K562 (cell line): Measurements from ENCODE around the gene RASSF10. TPM values are rescaled to one million over a fixed set of nuclear protein-coding genes. Genes with fewer than 3 reads are reported as not detected.
A peak's percentile ranks its signal among the peaks of the same experiment; 100 is the strongest.

Experiments used
- ATAC-seq: fragments of 200-7000 bp; cut with Tn5 transposase; 3 replicates; pipeline ENCODE4 v1.9.1; 2020; ENCODE audit warnings: moderate library complexity
- BruUV-seq: library from RNA; stranded (reverse); fragments of 400-500 nt; replicated peaks from 2 replicates; lab custom pipeline; 2021; lab: Mats Ljungman, UMichigan
- CTCF ChIA-PET: fragments of 300-600 bp; formaldehyde crosslinking; extraction: SDS; loops from one replicate; lab custom pipeline; 2021; ENCODE audit warnings: low intra/inter-chr PET ratio; lab: Yijun Ruan, JAX
- POLR2A ChIA-PET: fragments of 300-600, 350-650 bp; sonication (Branson Sonifier 250); formaldehyde crosslinking; extraction: SDS; loops from one replicate; lab custom pipeline; 2021; ENCODE audit warnings: antibody characterized with exemption, inconsistent platforms; lab: Yijun Ruan, JAX
- DNase-seq, 4 experiments: peaks; one replicate each; pipeline versions ENCODE4 v3.0.0 to v3.0.0-alpha.2; 2011 to 2018; ENCODE audit warnings: low spot score in 3 of 4, mixed read lengths in 3 of 4; ENCODE audit errors: extremely low read depth in 1 of 4
- FAIRE-seq: peaks from 2 replicates; lab custom pipeline; 2011; peaks lifted over from hg19 to GRCh38; lab: Jason Lieb, UNC
- H2AFZ ChIP-seq: 2 replicates; pipeline ENCODE4 v1.6.0; 2011; ENCODE audit warnings: low read depth, low read length, control low read depth, inconsistent platforms
- H3K27ac ChIP-seq: fragments of 200-600 bp; 3 replicates; pipeline ENCODE4 v1.8.0; 2011; ENCODE audit warnings: low read depth, mild to moderate bottlenecking, control low read depth, inconsistent platforms, low read length, moderate library complexity, mixed read lengths; ENCODE audit errors: extremely low read depth
- H3K27me3 ChIP-seq, 2 experiments: fragments of 300-600 bp in 1 of 2; 2 replicates in 1 of 2; 3 replicates in 1 of 2; pipeline versions ENCODE4 v1.6.0 to v1.8.0; 2011; ENCODE audit warnings: inconsistent platforms in 2 of 2, low read length in 2 of 2, mild to moderate bottlenecking in 1 of 2, mixed read lengths in 1 of 2, moderate library complexity in 1 of 2; ENCODE audit not compliant: control insufficient read depth in 2 of 2, insufficient read depth in 2 of 2
- H3K36me3 ChIP-seq: fragments of 300-600 bp; 3 replicates; pipeline ENCODE4 v1.8.0; 2011; ENCODE audit warnings: mild to moderate bottlenecking, low read length, inconsistent platforms; ENCODE audit not compliant: control insufficient read depth, insufficient read depth
- H3K4me1 ChIP-seq, 2 experiments: fragments of 200-600 bp in 1 of 2; replicated peaks in 1 of 2; 2 replicates in 1 of 2; 3 replicates in 1 of 2; pipeline versions ENCODE4 v1.5.1 to v1.8.0; 2011; ENCODE audit warnings: inconsistent platforms in 2 of 2, low read length in 2 of 2, mild to moderate bottlenecking in 1 of 2, mixed read lengths in 1 of 2, moderate library complexity in 1 of 2; ENCODE audit not compliant: control insufficient read depth in 2 of 2, insufficient read depth in 2 of 2
- H3K4me2 ChIP-seq: 2 replicates; pipeline ENCODE4 v1.6.1; 2011; ENCODE audit warnings: low read length, control low read depth, inconsistent platforms, mixed read lengths; ENCODE audit not compliant: insufficient read depth
- H3K4me3 ChIP-seq: fragments of 200-600 bp; sonication (generic), shearing (Covaris generic); 2 replicates; pipeline ENCODE4 v1.5.1; 2016; ENCODE audit warnings: control low read depth, inconsistent platforms
- H3K79me2 ChIP-seq: fragments of 200-600 bp; 3 replicates; pipeline ENCODE4 v1.8.0; 2011; ENCODE audit warnings: low read length, inconsistent platforms; ENCODE audit not compliant: control insufficient read depth, insufficient read depth
- H3K9ac ChIP-seq, 2 experiments: 2 replicates each; pipeline versions ENCODE4 v1.6.0 to v1.6.1; 2011; ENCODE audit warnings: low read depth in 2 of 2, low read length in 2 of 2, control low read depth in 1 of 2, inconsistent platforms in 1 of 2, mild to moderate bottlenecking in 1 of 2, mixed read lengths in 1 of 2; ENCODE audit not compliant: insufficient read depth in 1 of 2
- H3K9me1 ChIP-seq: one replicate; pipeline ENCODE4 v1.6.0; 2011; ENCODE audit warnings: inconsistent platforms, mild to moderate bottlenecking, low read length, moderate library complexity; ENCODE audit not compliant: control insufficient read depth, insufficient read depth
- H3K9me3 ChIP-seq: replicated peaks from 2 replicates; pipeline ENCODE4 v1.5.1; 2011; ENCODE audit warnings: low read depth, low read length, inconsistent platforms; ENCODE audit not compliant: control insufficient read depth, insufficient read depth
- H4K20me1 ChIP-seq: replicated peaks from 2 replicates; pipeline ENCODE4 v1.6.1; 2011; ENCODE audit warnings: low read length, inconsistent platforms, mixed read lengths; ENCODE audit not compliant: control insufficient read depth, insufficient read depth
- CTBP1 ChIP-seq: fragments of 450-650 bp; IDR thresholded peaks from 2 replicates; pipeline ENCODE4 v1.6.1; 2016; ENCODE audit warnings: borderline replicate concordance
- DLX4 ChIP-seq: fragments of 250-450 bp; sonication (Bioruptor Pico); IDR thresholded peaks from 2 replicates; pipeline ENCODE4 v1.6.1; 2021; ENCODE audit warnings: mild to moderate bottlenecking
- E2F8 ChIP-seq: fragments of 450-650 bp; IDR thresholded peaks from 2 replicates; pipeline ENCODE4 v1.7.1; 2018; ENCODE audit warnings: mild to moderate bottlenecking, low read depth; ENCODE audit not compliant: partially characterized antibody
- EWSR1 ChIP-seq: fragments of 450-650 bp; IDR thresholded peaks from 2 replicates; pipeline ENCODE4 v1.6.1; 2018; ENCODE audit warnings: borderline replicate concordance, mild to moderate bottlenecking, low read depth, moderate library complexity; ENCODE audit not compliant: partially characterized antibody
- HLTF ChIP-seq: fragments of 450-650 bp; IDR thresholded peaks from 2 replicates; pipeline ENCODE4 v1.6.1; 2016
- KLF16 ChIP-seq: IDR thresholded peaks from 2 replicates; pipeline ENCODE4 v1.6.1; 2016; ENCODE audit warnings: antibody characterized with exemption
- MYC ChIP-seq, 2 experiments: fragments of 250-450 bp in 1 of 2; sonication (Bioruptor Pico) in 1 of 2; IDR thresholded peaks; 2 replicates each; pipeline versions ENCODE4 v1.5.1 to v1.6.1; 2012 to 2021; ENCODE audit warnings: low read depth in 2 of 2, borderline replicate concordance in 1 of 2, improper control_type of control experiment in 1 of 2, low read length in 1 of 2, mild to moderate bottlenecking in 1 of 2, moderate library complexity in 1 of 2
- SLC30A9 ChIP-seq: fragments of 250-450 bp; sonication (Bioruptor Pico); IDR thresholded peaks from 2 replicates; pipeline ENCODE4 v1.8.0; 2022; ENCODE audit warnings: mild to moderate bottlenecking, moderate library complexity
- SMC3 ChIP-seq: conservative IDR thresholded peaks from 2 replicates; pipeline ENCODE4 v1.6.1; 2011; ENCODE audit warnings: low read depth, low read length, improper control_type of control experiment; ENCODE audit not compliant: insufficient read depth
- SRF ChIP-seq, 2 experiments: fragments of 250-450, 450-650 bp in 1 of 2; sonication (Bioruptor Pico) in 1 of 2; sonication (generic) in 1 of 2; formaldehyde crosslinking; IDR thresholded peaks; 2 replicates each; pipeline versions ENCODE4 v1.5.0 to v1.5.1; 2020 to 2022; ENCODE audit warnings: mild to moderate bottlenecking in 1 of 2, missing genetic modification reagents in 1 of 2
- TEAD1 ChIP-seq, 2 experiments: fragments of 450-650 bp in 1 of 2; sonication (generic) in 1 of 2; formaldehyde crosslinking; IDR thresholded peaks; 2 replicates each; pipeline versions ENCODE4 v1.4.0 to v1.8.0; 2020 to 2022; ENCODE audit warnings: mild to moderate bottlenecking in 2 of 2, missing genetic modification reagents in 1 of 2
- TSC22D4 ChIP-seq: fragments of 450-650 bp; IDR thresholded peaks from 2 replicates; pipeline ENCODE4 v1.6.1; 2016; ENCODE audit warnings: missing genetic modification characterization, missing biosample characterization, control low read depth
- WGBS: fragments of 100-300 bp; shearing (Covaris generic); methylation state at CpG from one replicate; pipeline ENCODE4 v1.1.6; 2016; ENCODE audit warnings: low coverage, mixed read lengths; ENCODE audit not compliant: insufficient coverage; ENCODE audit errors: missing lambda C conversion rate; 5-methylcytosine and 5-hydroxymethylcytosine counted together
- in situ Hi-C: fragments of 300-500 bp; cut with MboI; formaldehyde crosslinking; loops from 4 replicates; pipeline ENCODE4 v1.15.0; 2018; ENCODE audit warnings: inconsistent platforms, mixed read lengths
- intact Hi-C: fragments of 100-400 bp; cut with micrococcal nuclease; formaldehyde crosslinking; loops from 2 replicates; pipeline ENCODE4 v1.14.2; 2022
- polyA plus RNA-seq, 8 experiments: library from polyadenylated mRNA; depleted of rRNA in 4 of 8; stranded (reverse) in 5 of 8; unstranded in 3 of 8; fragments of >200 nt; fragmentation: Nextera tagmentation in 2 of 8; fragmentation: Illumina TruSeq in 1 of 8; extraction: Ambion mirVana in 2 of 8; extraction: Trizol in 1 of 8; gene quantifications; 2 replicates each; pipeline versions ENCODE4 v1.2.1 to v1.2.3, GENCODE V29; 2011 to 2014; ENCODE audit warnings: inconsistent platforms in 1 of 8, missing spikeins in 1 of 8
- total RNA-seq, 7 experiments: library from RNA; depleted of rRNA in 6 of 7; stranded (reverse); fragments of >200 nt in 6 of 7; fragmentation: Illumina TruSeq in 2 of 7; extraction: Trizol in 2 of 7; gene quantifications; 2 replicates each; pipeline versions ENCODE4 v1.2.1 to v1.2.3, GENCODE V29; 2011 to 2021; ENCODE audit warnings: low replicate concordance in 1 of 7
- TF ChIP-seq, protein P1 (sequence below): sonication (generic); formaldehyde crosslinking; IDR thresholded peaks from 2 replicates; pipeline ENCODE4 v1.9.0; 2022; ENCODE audit warnings: mild to moderate bottlenecking, missing genetic modification reagents
- TF ChIP-seq, protein P2 (sequence below), 3 experiments: IDR thresholded peaks in 2 of 3; conservative IDR thresholded peaks in 1 of 3; 2 replicates each; pipeline ENCODE4 v1.5.1; 2011 to 2012; ENCODE audit warnings: low read length in 3 of 3, mild to moderate bottlenecking in 3 of 3, control low read depth in 2 of 3, improper control_type of control experiment in 1 of 3, inconsistent platforms in 1 of 3, low read depth in 1 of 3, mixed read lengths in 1 of 3, moderate library complexity in 1 of 3; ENCODE audit not compliant: insufficient read depth in 2 of 3

RASSF10 gene
- total and polyA plus RNA-seq, 9 of the 15 experiments (the other 6 are each of a cell fraction or from before 2014, with no cell fraction given): not detected

DNA sequence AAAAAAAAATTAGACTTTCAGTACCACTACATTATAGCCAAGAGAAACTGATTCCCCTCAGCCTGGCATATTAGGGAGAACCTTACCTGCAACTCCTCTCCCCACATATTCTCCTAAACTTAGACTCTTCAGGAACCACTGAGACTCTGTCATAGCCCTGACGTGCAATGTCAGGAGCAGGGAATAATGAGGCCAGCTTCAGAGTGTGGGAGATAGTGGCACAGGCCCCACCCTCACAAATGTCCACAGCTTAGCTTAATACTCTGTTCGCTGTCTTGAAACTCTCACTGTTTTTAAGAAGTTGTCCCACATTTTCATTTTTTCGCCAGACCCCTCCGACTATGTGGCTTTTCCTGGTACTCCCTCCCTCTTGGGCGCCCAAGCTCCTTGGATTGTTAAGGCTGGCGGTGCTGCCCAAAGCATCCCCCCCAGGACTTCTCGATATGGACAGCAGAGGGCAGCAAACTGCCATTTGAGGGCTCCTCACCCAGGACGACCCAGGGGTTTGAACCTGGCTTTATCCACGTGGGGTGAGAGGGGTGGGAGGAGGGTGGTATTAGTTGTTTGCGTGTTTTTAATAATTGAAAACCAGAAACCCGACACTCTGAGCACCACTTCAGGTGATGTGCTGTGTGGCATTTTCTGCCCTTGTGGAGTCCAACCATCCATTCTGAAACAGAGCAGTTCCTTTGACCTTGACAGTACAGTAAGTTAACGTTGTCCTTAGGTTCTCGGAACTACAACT lies 45.2 kb upstream of the RASSF10 start:
- H3K4me2 ChIP-seq: no peak overlapping the region
- POLR2A ChIA-PET: interaction anchor here (1.1 to 2.5 kb wide), 3 partner anchors 10 to 17 kb away, joined by 4 to 10 read pairs (median 9); no protein-coding TSS in a partner anchor
- peaks cover 63% of the 10 kb centered on the region for H3K36me3 ChIP-seq
- no peak overlapping the region for H3K4me3 ChIP-seq
- no peaks in the 10 kb centered on the region for H3K9me3 ChIP-seq
- H3K9me1 ChIP-seq: no peaks in the 10 kb centered on the region
- FAIRE-seq (peak; percentile 82), DNase-seq (peak; percentile 75 to 89 (median 85)), ATAC-seq (peak; percentile 94)
- H3K4me1 ChIP-seq: peaks cover 0 to 4% of the 10 kb centered on the region in 2 experiments; a peak in 1 of 5 replicates
- H3K27me3 ChIP-seq: no peaks in the 10 kb centered on the region
- no TSS peak for BruUV-seq
- 0 out of 2 replicates have a peak overlapping the region, but pooled peaks have one; percentile 4 for H2AFZ ChIP-seq
- H4K20me1 ChIP-seq: no peaks in the 10 kb centered on the region; the same call in 1 of the 2 replicates
- 0 out of 3 replicates have a peak, but pooled peaks cover 3% of the 10 kb centered on the region for H3K79me2 ChIP-seq
- no peak overlapping the region for H3K9ac ChIP-seq
- H3K27ac ChIP-seq: no peak overlapping the region
- in situ Hi-C loops (loop anchor here (10.0 kb wide), 1 partner anchor 371 kb away; no protein-coding TSS in a partner anchor), intact Hi-C loops (loop anchor here (1.0 to 10.0 kb wide), 4 partner anchors 151 to 371 kb away; no protein-coding TSS in a partner anchor)
- 48% methylated on average over 13 of the region's 13 CpGs for WGBS
- CTCF ChIA-PET: interaction anchor here (0.6 to 1.9 kb wide), 6 partner anchors 150 to 603 kb away, joined by 3 to 16 read pairs (median 5); no protein-coding TSS in a partner anchor
- TF ChIP-seq, protein P1, sequence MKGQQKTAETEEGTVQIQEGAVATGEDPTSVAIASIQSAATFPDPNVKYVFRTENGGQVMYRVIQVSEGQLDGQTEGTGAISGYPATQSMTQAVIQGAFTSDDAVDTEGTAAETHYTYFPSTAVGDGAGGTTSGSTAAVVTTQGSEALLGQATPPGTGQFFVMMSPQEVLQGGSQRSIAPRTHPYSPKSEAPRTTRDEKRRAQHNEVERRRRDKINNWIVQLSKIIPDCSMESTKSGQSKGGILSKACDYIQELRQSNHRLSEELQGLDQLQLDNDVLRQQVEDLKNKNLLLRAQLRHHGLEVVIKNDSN: no peak
- TF ChIP-seq CTBP1 (no peak), TEAD1 (CRISPR knock-in tag; IDR thresholded peaks at IDR 0.05) (no peak), EWSR1 (no peak), SLC30A9 (no peak), HLTF (no peak), SRF (CRISPR knock-in tag; IDR thresholded peaks at IDR 0.05) (no peak), E2F8 (no peak), SMC3 (peak; percentile 90), TSC22D4 (tag) (no peak), KLF16 (no peak), DLX4 (CRISPR knock-in tag) (no peak), MYC (IDR thresholded peaks at IDR 0.05; ENCODE audit: low read depth, low read length) (peak; percentile 44; the same call in 1 of the 2 replicates), MYC (CRISPR knock-in tag; IDR thresholded peaks at IDR 0.05; ENCODE audit: borderline replicate concordance, low read depth) (no peak)
- TF ChIP-seq, protein P2, sequence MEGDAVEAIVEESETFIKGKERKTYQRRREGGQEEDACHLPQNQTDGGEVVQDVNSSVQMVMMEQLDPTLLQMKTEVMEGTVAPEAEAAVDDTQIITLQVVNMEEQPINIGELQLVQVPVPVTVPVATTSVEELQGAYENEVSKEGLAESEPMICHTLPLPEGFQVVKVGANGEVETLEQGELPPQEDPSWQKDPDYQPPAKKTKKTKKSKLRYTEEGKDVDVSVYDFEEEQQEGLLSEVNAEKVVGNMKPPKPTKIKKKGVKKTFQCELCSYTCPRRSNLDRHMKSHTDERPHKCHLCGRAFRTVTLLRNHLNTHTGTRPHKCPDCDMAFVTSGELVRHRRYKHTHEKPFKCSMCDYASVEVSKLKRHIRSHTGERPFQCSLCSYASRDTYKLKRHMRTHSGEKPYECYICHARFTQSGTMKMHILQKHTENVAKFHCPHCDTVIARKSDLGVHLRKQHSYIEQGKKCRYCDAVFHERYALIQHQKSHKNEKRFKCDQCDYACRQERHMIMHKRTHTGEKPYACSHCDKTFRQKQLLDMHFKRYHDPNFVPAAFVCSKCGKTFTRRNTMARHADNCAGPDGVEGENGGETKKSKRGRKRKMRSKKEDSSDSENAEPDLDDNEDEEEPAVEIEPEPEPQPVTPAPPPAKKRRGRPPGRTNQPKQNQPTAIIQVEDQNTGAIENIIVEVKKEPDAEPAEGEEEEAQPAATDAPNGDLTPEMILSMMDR (IDR thresholded peaks at IDR 0.05 in 2 of 3, conservative IDR thresholded peaks at IDR 0.05 in 1 of 3; ENCODE audit: insufficient read depth in 2 of 3, low read depth in 1 of 3, low read length in 3 of 3): peak; percentile 81 to 88 (median 81)
